Measurements from ENCODE around the gene ACSS3.

- TF ChIP-seq, protein P1, sequence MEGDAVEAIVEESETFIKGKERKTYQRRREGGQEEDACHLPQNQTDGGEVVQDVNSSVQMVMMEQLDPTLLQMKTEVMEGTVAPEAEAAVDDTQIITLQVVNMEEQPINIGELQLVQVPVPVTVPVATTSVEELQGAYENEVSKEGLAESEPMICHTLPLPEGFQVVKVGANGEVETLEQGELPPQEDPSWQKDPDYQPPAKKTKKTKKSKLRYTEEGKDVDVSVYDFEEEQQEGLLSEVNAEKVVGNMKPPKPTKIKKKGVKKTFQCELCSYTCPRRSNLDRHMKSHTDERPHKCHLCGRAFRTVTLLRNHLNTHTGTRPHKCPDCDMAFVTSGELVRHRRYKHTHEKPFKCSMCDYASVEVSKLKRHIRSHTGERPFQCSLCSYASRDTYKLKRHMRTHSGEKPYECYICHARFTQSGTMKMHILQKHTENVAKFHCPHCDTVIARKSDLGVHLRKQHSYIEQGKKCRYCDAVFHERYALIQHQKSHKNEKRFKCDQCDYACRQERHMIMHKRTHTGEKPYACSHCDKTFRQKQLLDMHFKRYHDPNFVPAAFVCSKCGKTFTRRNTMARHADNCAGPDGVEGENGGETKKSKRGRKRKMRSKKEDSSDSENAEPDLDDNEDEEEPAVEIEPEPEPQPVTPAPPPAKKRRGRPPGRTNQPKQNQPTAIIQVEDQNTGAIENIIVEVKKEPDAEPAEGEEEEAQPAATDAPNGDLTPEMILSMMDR (optimal IDR thresholded peaks at IDR 0.05 in 1 of 3, IDR thresholded peaks at IDR 0.05 in 1 of 3, conservative IDR thresholded peaks at IDR 0.05 in 1 of 3; ENCODE audit: extremely low read depth in 1 of 3, insufficient read depth in 2 of 3, low read length in 3 of 3), result no peak
- no peak for TF ChIP-seq EZH2 (IDR thresholded peaks at IDR 0.05; ENCODE audit: low read length)
Measured at GRCh38 chr12:81296556-81297305, 218.9 kb downstream of the ACSS3 start.

Data from keratinocyte (primary cell).